Loucy (cell line): ENCODE data around the gene MIS18BP1.

Source experiments
- H2AFZ ChIP-seq: fragments of 200-600 bp; sonication (generic); 2 replicates; pipeline ENCODE4 v1.6.0; 2016; ENCODE audit warnings: antibody characterized with exemption, mild to moderate bottlenecking, low read length, moderate library complexity
- H3F3A ChIP-seq: fragments of 200-600 bp; 2 replicates; pipeline ENCODE4 v1.6.0; 2016; ENCODE audit warnings: antibody characterized with exemption, low read depth, mild to moderate bottlenecking
- H3K27me3 ChIP-seq: fragments of 200-600 bp; sonication (generic); 2 replicates; pipeline ENCODE4 v1.6.1; 2014; ENCODE audit warnings: low read length, mild to moderate bottlenecking; ENCODE audit not compliant: insufficient read depth, poor library complexity, severe bottlenecking
- H3K36me3 ChIP-seq: fragments of 200-600 bp; sonication (generic); 2 replicates; pipeline ENCODE4 v1.6.1; 2016; ENCODE audit warnings: low read length; ENCODE audit not compliant: insufficient read depth
- H3K4me1 ChIP-seq: fragments of 200-600 bp; sonication (generic); 2 replicates; pipeline ENCODE4 v1.5.1; 2014; ENCODE audit warnings: low read length, mild to moderate bottlenecking; ENCODE audit not compliant: insufficient read depth, poor library complexity, severe bottlenecking
- H3K4me2 ChIP-seq: fragments of 200-600 bp; sonication (generic); 2 replicates; pipeline ENCODE4 v1.6.0; 2014; ENCODE audit warnings: antibody characterized with exemption, low read length, low read depth, mild to moderate bottlenecking; ENCODE audit not compliant: poor library complexity, severe bottlenecking
- H3K4me3 ChIP-seq: fragments of 200-600 bp; sonication (generic); 2 replicates; pipeline ENCODE4 v1.5.1; 2014; ENCODE audit warnings: low read length, mild to moderate bottlenecking, mixed read lengths; ENCODE audit not compliant: poor library complexity, severe bottlenecking
- H3K79me2 ChIP-seq: fragments of 200-600 bp; sonication (generic); 2 replicates; pipeline ENCODE4 v1.6.1; 2014; ENCODE audit warnings: low read length; ENCODE audit not compliant: insufficient read depth
- H3K9ac ChIP-seq: fragments of 200-600 bp; sonication (generic); 2 replicates; pipeline ENCODE4 v1.6.0; 2014; ENCODE audit warnings: mild to moderate bottlenecking, low read depth, low read length, moderate library complexity; ENCODE audit not compliant: poor library complexity, severe bottlenecking
- H3K9me2 ChIP-seq: fragments of 200-600 bp; sonication (generic); replicated peaks from 2 replicates; pipeline ENCODE4 v1.6.1; 2016; ENCODE audit warnings: low read depth, low read length, mixed read lengths
- H3K9me3 ChIP-seq: fragments of 200-600 bp; sonication (generic); 2 replicates; pipeline ENCODE4 v1.6.1; 2014; ENCODE audit warnings: mild to moderate bottlenecking, antibody characterized with exemption, low read length, low read depth; ENCODE audit not compliant: insufficient read depth
- H4K20me1 ChIP-seq: fragments of 200-600 bp; sonication (generic); 2 replicates; pipeline ENCODE4 v1.6.0; 2014; ENCODE audit warnings: antibody characterized with exemption, low read length, mild to moderate bottlenecking; ENCODE audit not compliant: insufficient read depth, poor library complexity, severe bottlenecking
- CTCF ChIP-seq: fragments of 200-600 bp; sonication (generic); conservative IDR thresholded peaks from 2 replicates; pipeline ENCODE4 v1.5.1; 2014; ENCODE audit warnings: mild to moderate bottlenecking, antibody characterized with exemption, low read length
- EZH2phosphoT487 ChIP-seq: fragments of 200-600 bp; IDR thresholded peaks from 2 replicates; pipeline ENCODE4 v1.6.1; 2018; ENCODE audit warnings: antibody characterized with exemption, mild to moderate bottlenecking, moderate library complexity, borderline replicate concordance

MIS18BP1 gene

GRCh38 chr14:45194964-45195363, 58.0 kb downstream of the MIS18BP1 start:
- Histone ChIP-seq H3K4me3 (no peak overlapping the region), H3K9ac (no peak overlapping the region), H3K36me3 (peaks cover 3% of the 10 kb centered on the region; the same call in 1 of the 2 replicates), H3F3A (no peaks in the 10 kb centered on the region), H3K9me2 (no peaks in the 10 kb centered on the region), H4K20me1 (no peaks in the 10 kb centered on the region), H2AFZ (no peak overlapping the region), H3K27me3 (no peaks in the 10 kb centered on the region), H3K9me3 (no peaks in the 10 kb centered on the region), H3K4me1 (no peaks in the 10 kb centered on the region), H3K79me2 (no peaks in the 10 kb centered on the region), H3K4me2 (no peak overlapping the region)
- TF ChIP-seq EZH2phosphoT487 (no peak), CTCF (no peak)

GRCh38 chr14:45185100-45185814, 67.7 kb downstream of the MIS18BP1 start:
- no peak overlapping the region for H2AFZ ChIP-seq
- no peak for TF ChIP-seq EZH2phosphoT487
- no peak for TF ChIP-seq CTCF
- peaks cover 10% of the 10 kb centered on the region; the same call in 1 of the 2 replicates for H3K36me3 ChIP-seq
- no peaks in the 10 kb centered on the region for H3K9me2 ChIP-seq
- H4K20me1 ChIP-seq, result no peaks in the 10 kb centered on the region
- no peaks in the 10 kb centered on the region for H3K27me3 ChIP-seq
- no peaks in the 10 kb centered on the region for H3K4me1 ChIP-seq
- H3K9ac ChIP-seq, result no peak overlapping the region
- no peaks in the 10 kb centered on the region for H3F3A ChIP-seq
- H3K4me2 ChIP-seq, result no peak overlapping the region
- no peaks in the 10 kb centered on the region for H3K9me3 ChIP-seq
- no peak overlapping the region for H3K4me3 ChIP-seq
- H3K79me2 ChIP-seq, result no peaks in the 10 kb centered on the region

- no peaks in the 10 kb centered on the region for H3F3A ChIP-seq
- H3K9ac ChIP-seq, result no peak overlapping the region
- H3K79me2 ChIP-seq, result no peaks in the 10 kb centered on the region
- no peaks in the 10 kb centered on the region for H3K9me2 ChIP-seq
- no peaks in the 10 kb centered on the region for H3K4me1 ChIP-seq
- no peak overlapping the region for H3K4me3 ChIP-seq
- no peaks in the 10 kb centered on the region for H3K9me3 ChIP-seq
- TF ChIP-seq EZH2phosphoT487, result no peak
- TF ChIP-seq CTCF, result no peak
- H4K20me1 ChIP-seq, result no peaks in the 10 kb centered on the region
- no peaks in the 10 kb centered on the region; the same call in 1 of the 2 replicates for H3K36me3 ChIP-seq
- H3K4me2 ChIP-seq, result no peak overlapping the region
- no peak overlapping the region for H2AFZ ChIP-seq
- no peaks in the 10 kb centered on the region for H3K27me3 ChIP-seq
These were observed 71.2 kb downstream of the MIS18BP1 start for GRCh38 chr14:45181806-45182205.
